Left lung (tissue), 10 donors: ENCODE data around the gene ACO2. TPM values are rescaled to one million over a fixed set of nuclear protein-coding genes. Genes with fewer than 3 reads are reported as not detected.

Experiments used
- ATAC-seq: fragments of 200-7000 bp; cut with Tn5 transposase; one replicate; pipeline ENCODE4 v1.9.1; 2020; ENCODE audit warnings: moderate library complexity
- DNase-seq, 4 donors: peaks; one replicate each; pipeline ENCODE4 v3.0.0-alpha.2; 2013 to 2020
- H3K27ac ChIP-seq, 2 donors: fragments of 200-600 bp; sonication (generic) in 1 of 2; one replicate each; pipeline versions ENCODE4 v1.5.0 to v1.8.0; 2020 to 2021
- H3K27me3 ChIP-seq, 2 donors: fragments of 200-600 bp; sonication (generic) in 1 of 2; one replicate each; pipeline versions ENCODE4 v1.5.0 to v1.8.0; 2020 to 2021
- H3K36me3 ChIP-seq, 2 donors: fragments of 200-600 bp; sonication (generic) in 1 of 2; one replicate each; pipeline versions ENCODE4 v1.5.0 to v1.8.0; 2020 to 2021
- H3K4me1 ChIP-seq, 2 donors: fragments of 200-600 bp; one replicate each; pipeline ENCODE4 v1.8.0; 2021
- H3K4me3 ChIP-seq, 2 donors: fragments of 200-600 bp; sonication (generic) in 1 of 2; one replicate each; pipeline versions ENCODE4 v1.5.0 to v1.8.0; 2020 to 2021; ENCODE audit warnings: mild to moderate bottlenecking in 1 of 2
- H3K9me3 ChIP-seq, 2 donors: fragments of 200-600 bp; sonication (generic) in 1 of 2; one replicate each; pipeline versions ENCODE4 v1.5.0 to v1.8.0; 2020 to 2021
- intact Hi-C, 2 donors: fragments of 100-400 bp; cut with DNase I; formaldehyde crosslinking; loops; one replicate each; pipeline versions ENCODE4 v1.11.2 to v1.14.2; 2022
- polyA plus RNA-seq, 6 donors: library from polyadenylated mRNA; unstranded; fragments of 120-200 nt; gene quantifications; one replicate each; pipeline ENCODE4 v1.2.1, GENCODE V29; 2013; ENCODE audit not compliant: insufficient read length in 6 of 6
- total RNA-seq, 2 donors: library from RNA; stranded (reverse); fragmentation: NEBNext Ultra II Directional; extraction: Animal tissue kit (Norgen Biotek cat#: 25700); gene quantifications; one replicate each; pipeline ENCODE4 v1.2.1, GENCODE V29; 2021
- TF ChIP-seq, protein P1 (sequence below), 2 donors: fragments of 200-600 bp; sonication (generic) in 1 of 2; IDR thresholded peaks; one replicate each; pipeline versions ENCODE4 v1.5.0 to v1.8.0; 2021; ENCODE audit warnings: antibody characterized with exemption in 2 of 2
- donor health status: DM: no; HTN: yes; CAD: no.
- donor health status: DM: no; HTN: no; CAD: no.

Gene ACO2
- total and polyA plus RNA-seq, 8 donors, result 51.0 to 91.8 (median 59.4) TPM

DNA sequence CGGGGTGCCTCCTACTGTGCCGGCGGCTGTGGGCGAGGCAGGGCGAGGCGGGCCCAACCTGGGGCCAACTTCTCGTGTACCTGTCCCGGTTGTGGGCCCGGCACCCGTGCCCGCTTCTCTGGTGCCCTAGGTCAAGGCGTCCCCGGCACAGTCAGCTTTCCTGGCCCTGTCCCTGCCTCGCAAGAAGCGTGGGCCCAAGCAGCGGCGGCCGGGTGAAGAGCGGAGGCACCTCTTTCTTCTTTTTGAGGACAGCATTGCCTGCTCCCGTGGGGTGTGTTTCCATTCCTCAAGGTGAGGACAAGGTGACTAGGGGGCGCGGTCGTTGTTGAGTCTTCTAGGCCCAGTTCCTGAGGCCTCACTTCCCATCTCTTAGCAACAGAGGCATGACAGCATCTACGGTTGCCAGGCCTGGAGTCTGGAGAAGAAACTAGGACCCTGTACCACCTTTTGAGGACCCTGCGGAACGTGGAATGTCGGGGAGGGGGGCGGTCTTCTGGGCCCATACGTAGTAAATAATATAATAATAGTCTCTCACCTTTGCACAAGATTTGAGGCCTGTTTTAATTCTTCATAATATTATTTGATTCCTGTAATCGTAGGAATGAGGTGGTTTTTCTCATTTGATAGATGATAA lies 418 bp downstream of the ACO2 start:
- peak; percentile 37 for ATAC-seq
- no peak for DNase-seq
- intact Hi-C loops, result no loop called here

DNA sequence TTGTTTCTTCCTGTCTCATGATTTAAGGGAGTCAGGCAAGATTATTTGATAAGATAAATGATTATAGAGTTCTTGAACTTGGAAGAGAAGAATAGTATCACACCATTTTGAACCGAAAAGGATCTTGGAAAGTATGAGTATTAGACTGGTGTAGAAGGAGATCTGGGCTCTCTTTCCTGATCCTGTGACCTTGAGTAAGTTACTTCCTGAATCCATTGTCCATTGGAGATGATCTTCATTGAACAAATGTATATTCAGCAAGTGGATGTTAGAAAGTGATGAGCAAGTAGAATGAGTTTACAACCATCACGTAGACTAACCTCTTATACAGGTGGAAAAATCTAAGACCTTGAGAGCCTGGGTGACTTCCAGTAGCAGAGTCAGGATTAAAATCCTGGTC lies 2.0 kb downstream of the ACO2 start:
- TF ChIP-seq, protein P1, sequence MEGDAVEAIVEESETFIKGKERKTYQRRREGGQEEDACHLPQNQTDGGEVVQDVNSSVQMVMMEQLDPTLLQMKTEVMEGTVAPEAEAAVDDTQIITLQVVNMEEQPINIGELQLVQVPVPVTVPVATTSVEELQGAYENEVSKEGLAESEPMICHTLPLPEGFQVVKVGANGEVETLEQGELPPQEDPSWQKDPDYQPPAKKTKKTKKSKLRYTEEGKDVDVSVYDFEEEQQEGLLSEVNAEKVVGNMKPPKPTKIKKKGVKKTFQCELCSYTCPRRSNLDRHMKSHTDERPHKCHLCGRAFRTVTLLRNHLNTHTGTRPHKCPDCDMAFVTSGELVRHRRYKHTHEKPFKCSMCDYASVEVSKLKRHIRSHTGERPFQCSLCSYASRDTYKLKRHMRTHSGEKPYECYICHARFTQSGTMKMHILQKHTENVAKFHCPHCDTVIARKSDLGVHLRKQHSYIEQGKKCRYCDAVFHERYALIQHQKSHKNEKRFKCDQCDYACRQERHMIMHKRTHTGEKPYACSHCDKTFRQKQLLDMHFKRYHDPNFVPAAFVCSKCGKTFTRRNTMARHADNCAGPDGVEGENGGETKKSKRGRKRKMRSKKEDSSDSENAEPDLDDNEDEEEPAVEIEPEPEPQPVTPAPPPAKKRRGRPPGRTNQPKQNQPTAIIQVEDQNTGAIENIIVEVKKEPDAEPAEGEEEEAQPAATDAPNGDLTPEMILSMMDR (IDR thresholded peaks at IDR 0.05), result no peak
- Histone ChIP-seq H3K4me1 (peaks cover 3 to 48% of the 10 kb centered on the region in 2 donors), H3K27ac (no peak overlapping the region), H3K9me3 (no peaks in the 10 kb centered on the region), H3K4me3 (no peak overlapping the region), H3K27me3 (no peaks in the 10 kb centered on the region), H3K36me3 (peaks cover 0 to 19% of the 10 kb centered on the region in 2 donors)
- ATAC-seq (no peak), DNase-seq (no peak)
- intact Hi-C loops, result no loop called here

More for the DNA sequence above, 418 bp downstream of the ACO2 start:
- no peaks in the 10 kb centered on the region for H3K9me3 ChIP-seq
- peak overlapping the region; percentile 92 to 100 for H3K4me3 ChIP-seq
- TF ChIP-seq, protein P1 (IDR thresholded peaks at IDR 0.05), result no peak
- H3K27ac ChIP-seq, result peak overlapping the region; percentile 91 to 93
- H3K4me1 ChIP-seq, result peaks cover 3 to 48% of the 10 kb centered on the region in 2 donors
- peaks cover 0 to 35% of the 10 kb centered on the region in 2 donors for H3K36me3 ChIP-seq
- no peaks in the 10 kb centered on the region for H3K27me3 ChIP-seq

DNA sequence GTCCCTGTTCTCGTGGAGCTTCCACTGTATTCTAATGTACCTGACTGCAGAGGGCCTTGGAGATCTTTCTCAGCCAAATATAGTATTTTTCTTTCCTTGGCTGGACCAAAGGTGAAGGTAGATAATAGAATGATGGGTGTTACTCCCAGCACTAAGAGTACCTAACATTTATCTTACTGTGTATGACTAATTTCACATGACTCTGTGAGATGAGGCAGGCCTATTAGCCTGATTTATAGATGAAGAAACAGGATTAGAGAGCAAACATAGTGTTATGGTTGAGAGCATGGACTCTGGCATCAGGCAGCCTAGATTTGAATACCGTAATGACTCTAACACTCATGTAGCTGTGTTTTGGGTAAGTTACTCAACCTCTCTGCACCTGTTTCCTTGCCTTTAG lies 2.7 kb downstream of the ACO2 start:
- H3K4me3 ChIP-seq, result no peak overlapping the region
- no peak overlapping the region for H3K27ac ChIP-seq
- H3K4me1 ChIP-seq, result peaks cover 3 to 49% of the 10 kb centered on the region in 2 donors

DNA sequence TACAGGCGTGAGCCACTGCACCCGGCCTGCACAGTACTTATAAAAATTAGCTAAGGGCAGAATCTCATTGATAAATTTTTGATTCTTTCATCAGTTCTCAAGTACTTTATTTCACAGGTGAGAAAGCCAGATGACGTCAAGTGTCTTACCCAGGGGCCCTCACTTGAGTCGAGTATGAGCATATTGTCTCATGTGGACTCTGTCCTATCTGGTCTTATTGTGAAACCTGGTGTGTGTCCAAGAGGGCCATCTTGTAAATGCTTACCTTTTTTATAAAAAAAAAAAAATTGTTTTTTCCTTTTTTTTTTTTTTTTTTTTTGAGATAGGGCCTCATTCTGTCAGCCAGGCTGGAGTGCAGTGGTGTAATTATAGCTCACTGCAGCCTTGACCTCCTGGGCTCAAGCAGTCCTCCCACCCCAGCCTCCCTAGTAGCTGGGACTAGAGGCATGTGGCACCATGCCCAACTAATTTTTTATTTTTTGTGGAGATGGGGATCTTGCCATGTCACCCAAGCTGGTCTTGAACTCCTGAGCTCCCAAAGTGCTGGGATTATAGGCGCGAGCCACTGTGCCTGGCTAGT lies 6.0 kb downstream of the ACO2 start:
- no peak overlapping the region for H3K27ac ChIP-seq
- intact Hi-C loops, result no loop called here
- no peak for ATAC-seq

More for the DNA sequence above, 2.7 kb downstream of the ACO2 start:
- intact Hi-C loops, result no loop called here
- Histone ChIP-seq H3K27me3 (no peaks in the 10 kb centered on the region), H3K9me3 (no peaks in the 10 kb centered on the region), H3K36me3 (peaks cover 0 to 12% of the 10 kb centered on the region in 2 donors)
- TF ChIP-seq, protein P1 (IDR thresholded peaks at IDR 0.05), result no peak
- DNase-seq (no peak), ATAC-seq (no peak)

DNA sequence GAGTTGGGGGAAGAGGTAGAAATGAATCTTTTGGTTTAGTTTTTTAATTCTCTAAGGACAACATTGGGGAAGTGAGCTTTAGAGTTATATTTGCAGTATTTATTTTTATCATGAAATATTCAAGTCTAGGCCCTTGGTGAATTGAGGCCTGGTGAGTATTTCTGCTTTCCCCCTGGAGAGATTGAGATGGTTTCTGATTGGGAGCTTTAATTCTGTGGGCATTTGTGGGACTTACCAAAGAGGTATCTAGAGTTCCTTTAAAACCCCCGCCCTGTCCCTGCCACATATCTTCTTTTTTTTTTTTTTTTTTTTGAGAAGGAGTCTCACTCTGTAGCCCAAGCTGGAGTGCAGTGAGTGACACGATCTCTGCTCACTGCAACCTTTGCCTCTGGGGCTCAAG lies 9.6 kb downstream of the ACO2 start:
- Histone ChIP-seq H3K4me1 (peaks cover 13 to 45% of the 10 kb centered on the region in 2 donors), H3K36me3 (peaks cover 0 to 11% of the 10 kb centered on the region in 2 donors), H3K4me3 (no peak overlapping the region), H3K27me3 (no peaks in the 10 kb centered on the region), H3K9me3 (no peaks in the 10 kb centered on the region), H3K27ac (peak overlapping the region in 1 of 2 donors; percentile 48)
- ATAC-seq (no peak), DNase-seq (no peak)
- intact Hi-C loops, result no loop called here
- TF ChIP-seq, protein P1 (IDR thresholded peaks at IDR 0.05), result no peak

More for the DNA sequence above, 6.0 kb downstream of the ACO2 start:
- Histone ChIP-seq H3K27me3 (no peaks in the 10 kb centered on the region), H3K4me1 (peaks cover 11 to 39% of the 10 kb centered on the region in 2 donors), H3K36me3 (peaks cover 0 to 16% of the 10 kb centered on the region in 2 donors), H3K4me3 (no peak overlapping the region), H3K9me3 (no peaks in the 10 kb centered on the region)
- DNase-seq, result no peak
- TF ChIP-seq, protein P1 (IDR thresholded peaks at IDR 0.05), result no peak
